Activated CD8-positive, alpha-beta T cell treated with anti-CD3 and anti-CD28 coated beads, Interleukin-2, amount 10 ng/mL, durations not matched to agents 7 days and 5 days (primary cell): ENCODE measurements around the gene TOB1. TPM values are rescaled to one million over a fixed set of nuclear protein-coding genes. Genes with fewer than 3 reads are reported as not detected.
"Not testable (repeated sequence)": the region's sequence is repeated elsewhere in the genome, so short reads cannot be mapped to it uniquely, and the experiment has no call there.

Experiments
- ATAC-seq: fragments of 150-1000 bp; cut with Tn5 transposase; one replicate; pipeline ENCODE4 v1.10.0; 2021; ENCODE audit warnings: moderate library complexity
- CTCF ChIA-PET: fragments of 350-600 bp; sonication (Branson Sonifier 250); formaldehyde crosslinking; loops from one replicate; lab custom pipeline; 2021; ENCODE audit warnings: antibody characterized with exemption; lab: Charles Lee
- POLR2A ChIA-PET: fragments of 350-600 bp; sonication (Branson Sonifier 250); formaldehyde crosslinking; loops from one replicate; lab custom pipeline; 2021; ENCODE audit warnings: antibody characterized with exemption; lab: Charles Lee
- DNase-seq: peaks from one replicate; pipeline ENCODE4 v3.0.0-alpha.2; 2020
- H3K27ac Mint-ChIP-seq: one replicate; pipeline ENCODE4 v1.8.0; 2021; ENCODE audit warnings: mild to moderate bottlenecking, mixed read lengths
- H3K27me3 Mint-ChIP-seq: one replicate; pipeline ENCODE4 v1.8.0; 2021; ENCODE audit warnings: low read depth, mixed read lengths
- H3K36me3 Mint-ChIP-seq: one replicate; pipeline ENCODE4 v1.8.0; 2021; ENCODE audit warnings: low read depth, mixed read lengths
- H3K4me1 Mint-ChIP-seq: one replicate; pipeline ENCODE4 v1.8.0; 2021; ENCODE audit warnings: low read depth, mixed read lengths
- H3K4me3 Mint-ChIP-seq: one replicate; pipeline ENCODE4 v1.8.0; 2021; ENCODE audit warnings: mild to moderate bottlenecking, mixed read lengths
- H3K9me3 Mint-ChIP-seq: one replicate; pipeline ENCODE4 v1.8.0; 2022; ENCODE audit warnings: mixed read lengths; ENCODE audit not compliant: insufficient read depth
- total RNA-seq, 2 experiments: library from RNA; stranded (reverse); gene quantifications; one replicate each; pipeline ENCODE4 v1.2.3, GENCODE V29; 2021

Gene TOB1
- total RNA-seq, 2 experiments from 2014 or later = 44.5 to 47.6 TPM

DNA sequence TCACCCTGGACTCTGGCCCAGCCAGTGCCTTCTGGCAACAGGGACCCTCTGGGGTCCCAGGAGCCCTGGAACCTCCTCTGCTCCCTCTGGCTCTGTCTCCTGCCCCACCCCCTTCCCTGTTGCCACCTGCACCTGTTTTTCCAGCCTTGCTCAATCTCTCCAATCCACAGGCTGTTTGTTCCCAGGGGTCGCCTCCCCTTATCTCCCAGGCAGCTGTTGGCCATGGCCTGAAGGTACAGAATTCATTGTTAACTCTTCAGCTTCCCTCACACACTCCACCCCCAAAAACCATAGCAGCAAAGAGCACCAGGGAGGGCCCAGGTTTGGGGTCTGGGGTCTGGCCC is 39.3 kb upstream of the TOB1 start:
- Mint-ChIP-seq H3K4me3 (no peak overlapping the region), H3K36me3 (no peaks in the 10 kb centered on the region), H3K4me1 (peaks cover 60% of the 10 kb centered on the region), H3K27me3 (peaks cover 3% of the 10 kb centered on the region), H3K27ac (peak overlapping the region; percentile 47), H3K9me3 (no peaks in the 10 kb centered on the region)
- no peak for ATAC-seq
- POLR2A ChIA-PET = interaction anchor here (0.5 to 2.4 kb wide), 3 partner anchors 13 to 39 kb away, joined by 3 to 24 read pairs (median 5); partner anchors contain the start of gene TOB1
- CTCF ChIA-PET = interaction anchor here (0.9 to 2.0 kb wide), 6 partner anchors 9 to 54 kb away, joined by 3 to 5 read pairs (median 4); no protein-coding TSS in a partner anchor
- DNase-seq = no peak

DNA sequence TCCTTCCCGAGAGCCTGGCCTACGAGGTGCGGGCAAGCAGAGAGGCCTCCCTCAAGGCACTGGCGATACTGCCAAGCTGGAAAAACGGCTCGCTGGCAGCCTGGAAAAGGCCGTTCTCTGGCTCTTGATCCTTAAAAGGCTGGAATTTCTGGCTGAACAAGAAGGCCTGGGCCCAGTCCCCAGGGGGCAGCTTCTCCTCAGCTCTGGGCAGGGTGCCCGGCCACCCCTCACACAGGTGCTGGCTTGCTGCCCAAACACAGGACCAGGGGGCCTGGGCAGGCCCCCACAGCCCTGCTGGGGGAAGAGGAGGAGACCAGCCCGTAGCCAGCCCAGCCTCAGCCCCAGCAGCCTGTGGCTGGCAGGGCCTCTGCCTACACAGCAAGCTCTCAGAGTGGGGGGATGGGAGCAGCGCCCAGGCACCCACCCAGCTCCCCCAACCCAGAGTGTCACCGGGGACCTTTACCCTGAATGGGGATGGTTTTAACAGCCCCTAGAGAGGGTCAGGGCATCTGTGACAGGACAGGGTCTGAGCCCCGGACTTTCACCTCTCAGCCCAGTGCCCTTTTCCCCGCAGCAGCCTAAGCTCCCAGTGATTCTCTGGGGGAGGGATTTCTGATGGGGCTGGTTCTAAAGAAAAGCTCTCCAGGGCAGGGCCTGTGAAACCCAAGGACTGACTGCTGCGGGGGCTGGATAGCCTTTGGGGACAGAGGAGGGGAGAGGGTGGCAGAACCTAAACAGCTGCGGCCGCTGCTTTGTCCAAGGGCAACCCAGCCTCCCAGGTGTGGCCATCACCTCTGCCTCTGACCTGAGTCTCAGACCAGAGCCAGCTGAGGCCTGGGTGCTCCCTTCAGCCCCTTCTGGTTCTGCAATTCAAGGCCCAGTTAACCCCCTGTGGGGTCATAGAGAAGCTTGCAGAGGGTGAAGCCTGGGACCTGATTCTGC is 38.6 kb upstream of the TOB1 start:
- Mint-ChIP-seq H3K4me3 (no peak overlapping the region), H3K9me3 (no peaks in the 10 kb centered on the region), H3K27me3 (peaks cover 3% of the 10 kb centered on the region), H3K27ac (peak overlapping the region; percentile 79), H3K4me1 (peaks cover 58% of the 10 kb centered on the region), H3K36me3 (no peaks in the 10 kb centered on the region)
- ATAC-seq (peak; percentile 27), DNase-seq (no peak)
- ChIA-PET CTCF (interaction anchor here (1.0 to 2.0 kb wide), 4 partner anchors 8 to 53 kb away, joined by 3 to 5 read pairs (median 4); no protein-coding TSS in a partner anchor), POLR2A (interaction anchor here (1.1 to 2.4 kb wide), 2 partner anchors 14 to 38 kb away, joined by 5 to 24 read pairs; partner anchors contain the start of gene TOB1)

DNA sequence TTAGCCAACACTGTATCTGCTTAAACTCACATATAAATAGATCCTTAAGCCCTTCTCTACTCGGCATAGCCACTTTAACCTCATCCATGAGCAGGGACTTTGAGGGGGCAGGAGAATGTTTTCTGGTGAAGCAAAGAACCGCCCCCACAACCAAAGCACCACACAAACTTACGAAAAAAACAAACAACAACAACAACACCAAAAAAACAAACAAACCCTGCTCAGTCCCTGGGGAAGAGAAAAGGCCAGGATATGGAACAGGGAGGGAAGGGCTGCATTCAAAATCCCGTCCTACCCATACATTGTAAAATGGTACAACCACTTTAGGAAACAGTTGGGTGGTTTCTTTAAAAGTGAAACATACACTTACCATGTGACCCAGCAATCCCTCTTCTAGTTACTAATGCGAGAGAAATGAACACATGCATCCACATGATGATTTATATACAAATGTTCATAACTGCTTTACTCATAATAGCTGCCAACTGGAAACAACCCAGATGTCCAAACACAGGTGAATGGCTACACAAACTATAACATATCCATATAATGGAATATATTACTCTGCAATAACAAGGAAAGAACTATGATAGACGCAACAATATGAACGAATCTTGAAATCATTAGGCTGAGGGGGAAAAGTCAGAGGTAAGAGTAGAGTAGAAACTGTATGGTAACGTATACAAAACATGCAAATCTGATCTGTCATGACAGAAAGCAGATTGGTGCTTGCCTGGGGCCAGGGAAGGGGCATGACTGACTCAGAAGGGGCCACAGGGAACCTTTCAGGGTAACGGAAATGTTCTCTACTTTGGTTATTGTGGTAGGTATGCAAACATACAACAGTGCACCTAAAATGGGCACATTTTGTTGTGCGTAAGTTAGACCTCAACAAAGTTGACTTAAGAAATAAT is 37.7 kb upstream of the TOB1 start:
- DNase-seq (peak; percentile 61), ATAC-seq (peak; percentile 87)
- peak overlapping the region; percentile 39 for H3K4me3 Mint-ChIP-seq
- no peaks in the 10 kb centered on the region for H3K9me3 Mint-ChIP-seq
- CTCF ChIA-PET = interaction anchor here (2.0 kb wide), 1 partner anchor 36 kb away, joined by 5 read pairs; no protein-coding TSS in a partner anchor
- POLR2A ChIA-PET = interaction anchor here (2.4 to 2.6 kb wide), 2 partner anchors 37 kb away, joined by 24 to 25 read pairs; partner anchors contain the start of gene TOB1
- H3K36me3 Mint-ChIP-seq = no peaks in the 10 kb centered on the region
- peaks cover 49% of the 10 kb centered on the region for H3K4me1 Mint-ChIP-seq
- H3K27ac Mint-ChIP-seq = peak overlapping the region; percentile 79
- H3K27me3 Mint-ChIP-seq = peaks cover 3% of the 10 kb centered on the region

DNA sequence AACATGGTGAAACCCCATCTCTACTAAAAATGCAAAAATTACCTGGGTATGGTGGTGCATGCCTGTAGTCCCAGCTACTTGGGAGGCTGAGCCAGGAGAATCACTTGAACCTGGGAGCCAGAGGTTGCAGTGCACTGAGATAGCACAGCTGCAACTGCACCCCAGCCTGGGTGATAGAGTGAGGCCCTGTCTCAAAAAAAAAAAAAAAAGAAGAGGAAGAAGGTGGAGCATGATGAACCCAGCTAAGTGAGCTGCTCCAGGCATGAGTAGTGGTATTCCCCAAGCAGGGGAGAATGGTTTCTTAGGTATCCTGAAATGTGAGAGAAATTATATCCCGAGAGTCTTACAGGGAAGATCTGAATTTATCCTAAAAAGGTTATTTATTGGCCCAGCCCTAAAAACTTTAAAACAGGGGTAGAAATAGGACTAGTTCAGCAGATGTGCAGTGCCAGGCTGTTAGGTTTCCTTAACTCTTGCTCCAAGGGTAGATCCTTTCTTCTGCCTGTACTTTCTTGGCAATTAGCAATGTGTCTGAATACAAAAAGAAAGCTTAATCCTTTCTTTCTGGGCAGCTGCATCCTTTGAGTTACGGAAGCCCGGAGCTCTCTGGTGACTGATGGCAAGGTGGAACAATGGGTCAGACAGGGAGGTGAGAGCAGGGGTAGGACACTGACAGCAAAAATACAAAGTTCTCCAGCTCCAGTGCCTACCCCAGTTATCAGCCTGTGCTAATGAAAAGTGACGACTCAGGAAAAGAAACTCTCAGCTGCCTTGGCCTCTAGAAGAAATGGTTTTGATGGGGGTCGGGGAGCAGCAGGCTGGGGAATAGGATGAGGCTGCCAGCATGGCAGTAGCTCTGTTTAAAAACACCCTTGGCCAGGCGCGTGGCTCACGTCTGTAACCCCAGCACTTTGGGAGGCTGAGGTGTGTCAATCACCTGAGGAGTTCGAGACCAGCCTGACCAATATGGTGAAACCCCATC is 36.5 kb upstream of the TOB1 start:
- ATAC-seq = no peak
- no peaks in the 10 kb centered on the region for H3K9me3 Mint-ChIP-seq
- ChIA-PET POLR2A (interaction anchor here (1.8 to 2.6 kb wide), 2 partner anchors 36 to 42 kb away, joined by 4 to 25 read pairs; partner anchors contain the start of gene TOB1), CTCF (interaction anchor here (0.7 to 1.1 kb wide), 2 partner anchors 50 to 633 kb away, joined by 3 to 4 read pairs; no protein-coding TSS in a partner anchor)
- DNase-seq = no peak
- H3K27ac Mint-ChIP-seq = peak overlapping the region; percentile 37
- H3K4me1 Mint-ChIP-seq = peaks cover 37% of the 10 kb centered on the region
- no peaks in the 10 kb centered on the region for H3K27me3 Mint-ChIP-seq
- H3K4me3 Mint-ChIP-seq = no peak overlapping the region
- no peaks in the 10 kb centered on the region for H3K36me3 Mint-ChIP-seq

- no peak for ATAC-seq
- Mint-ChIP-seq H3K27me3 (peaks cover 5% of the 10 kb centered on the region), H3K27ac (no peak overlapping the region), H3K4me3 (no peak overlapping the region), H3K9me3 (no peaks in the 10 kb centered on the region), H3K36me3 (no peaks in the 10 kb centered on the region), H3K4me1 (peaks cover 30% of the 10 kb centered on the region)
- ChIA-PET POLR2A (interaction anchor here (3.1 kb wide), 1 partner anchor 34 kb away, joined by 14 read pairs; the partner anchor contains the start of gene TOB1), CTCF (interaction anchor here (0.8 to 2.6 kb wide), 5 partner anchors 13 to 48 kb away, joined by 3 to 9 read pairs (median 3); no protein-coding TSS in a partner anchor)
- no peak for DNase-seq
Measured at GRCh38 chr17:50900383-50900892, 34.3 kb upstream of the TOB1 start.

DNA sequence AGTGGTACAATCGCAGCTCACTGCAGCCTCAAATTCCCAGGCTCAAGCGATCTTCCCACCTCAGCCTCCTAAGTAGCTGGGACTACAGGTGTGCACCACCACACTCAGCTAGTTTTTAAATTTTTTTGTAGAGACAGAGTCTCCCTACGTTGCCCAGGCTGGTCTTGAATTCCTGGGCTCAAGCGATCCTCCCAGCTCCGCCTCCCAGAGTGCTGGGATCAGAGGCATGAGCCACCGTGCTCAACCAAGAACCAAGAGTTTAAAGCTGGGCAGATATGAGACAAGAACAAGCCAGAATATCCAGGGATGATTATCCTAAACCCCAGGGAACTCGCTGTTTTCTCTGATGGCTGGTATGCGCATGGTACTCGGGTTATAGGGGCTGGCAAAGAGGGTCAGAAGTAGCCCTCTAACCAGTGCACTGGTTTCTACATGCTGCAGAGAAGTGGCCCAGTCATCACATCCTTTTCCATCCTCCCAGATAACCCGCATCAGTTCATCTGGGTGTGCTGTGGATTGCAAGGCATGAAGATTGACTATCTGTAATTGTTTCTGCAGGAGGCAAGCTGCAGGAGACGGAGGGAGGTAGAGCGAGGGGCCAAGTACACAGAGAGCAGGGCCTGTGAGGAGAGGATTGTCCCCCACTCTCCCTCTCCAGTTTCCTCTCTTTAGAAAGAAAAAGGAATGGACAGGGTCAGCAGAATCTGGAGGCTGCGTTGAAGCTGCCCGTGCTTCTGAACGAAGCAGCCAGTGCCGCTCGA is 33.6 kb upstream of the TOB1 start:
- ChIA-PET CTCF (interaction anchor here (0.8 to 2.6 kb wide), 6 partner anchors 12 to 50 kb away, joined by 3 to 9 read pairs (median 3); no protein-coding TSS in a partner anchor), POLR2A (interaction anchor here (3.1 kb wide), 1 partner anchor 33 kb away, joined by 14 read pairs; the partner anchor contains the start of gene TOB1)
- no peaks in the 10 kb centered on the region for H3K9me3 Mint-ChIP-seq

DNA sequence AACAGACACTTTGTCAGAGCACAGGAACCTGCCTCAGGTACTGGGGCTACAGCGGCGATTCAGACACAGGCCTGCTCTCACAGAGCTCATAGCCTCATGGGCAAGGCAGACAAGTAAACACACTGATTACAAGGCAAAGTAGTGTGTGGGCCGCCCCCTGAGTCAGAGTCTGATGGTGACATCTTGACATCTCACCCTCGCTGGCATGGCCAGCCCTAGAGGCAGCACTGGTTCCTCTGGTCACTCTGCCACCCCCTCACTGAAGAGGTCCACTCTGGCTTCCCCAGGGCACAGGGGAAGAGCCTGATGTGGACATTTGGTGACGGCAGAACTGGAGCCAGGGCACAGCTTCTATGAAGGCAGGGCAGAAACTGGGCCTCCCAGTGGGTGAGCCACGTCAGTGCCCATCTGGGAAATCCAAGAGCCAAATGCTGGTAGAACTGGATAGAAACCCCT is 32.9 kb upstream of the TOB1 start:
- Mint-ChIP-seq H3K4me1 (peaks cover 26% of the 10 kb centered on the region), H3K36me3 (no peaks in the 10 kb centered on the region), H3K9me3 (no peaks in the 10 kb centered on the region), H3K4me3 (no peak overlapping the region), H3K27ac (no peak overlapping the region), H3K27me3 (peaks cover 9% of the 10 kb centered on the region)
- DNase-seq (no peak), ATAC-seq (no peak)
- POLR2A ChIA-PET = interaction anchor here (0.6 to 3.1 kb wide), 3 partner anchors 20 to 32 kb away, joined by 3 to 14 read pairs (median 3); partner anchors contain the start of gene TOB1
- CTCF ChIA-PET = interaction anchor here (0.8 to 2.6 kb wide), 2 partner anchors 47 to 51 kb away, joined by 3 to 9 read pairs; no protein-coding TSS in a partner anchor

More for the DNA sequence above, 33.6 kb upstream of the TOB1 start:
- Mint-ChIP-seq H3K27ac (no peak overlapping the region), H3K4me1 (peaks cover 29% of the 10 kb centered on the region), H3K27me3 (peaks cover 9% of the 10 kb centered on the region), H3K4me3 (no peak overlapping the region), H3K36me3 (no peaks in the 10 kb centered on the region)
- DNase-seq (no peak), ATAC-seq (no peak)

GRCh38 chr17:50898369-50899004 is 32.3 kb upstream of the TOB1 start:
- Mint-ChIP-seq H3K4me1 (peaks cover 20% of the 10 kb centered on the region), H3K4me3 (no peak overlapping the region), H3K36me3 (no peaks in the 10 kb centered on the region), H3K27ac (no peak overlapping the region), H3K27me3 (peaks cover 9% of the 10 kb centered on the region), H3K9me3 (no peaks in the 10 kb centered on the region)
- ChIA-PET CTCF (interaction anchor here (0.8 to 2.6 kb wide), 2 partner anchors 46 to 51 kb away, joined by 3 to 9 read pairs; no protein-coding TSS in a partner anchor), POLR2A (interaction anchor here (0.6 to 3.1 kb wide), 3 partner anchors 20 to 32 kb away, joined by 3 to 14 read pairs (median 3); partner anchors contain the start of gene TOB1)
- DNase-seq (no peak), ATAC-seq (no peak)

GRCh38 chr17:50894513-50894912 is 28.4 kb upstream of the TOB1 start:
- H3K9me3 Mint-ChIP-seq, H3K27ac Mint-ChIP-seq, POLR2A ChIA-PET, H3K36me3 Mint-ChIP-seq, DNase-seq, H3K4me1 Mint-ChIP-seq, ATAC-seq, H3K4me3 Mint-ChIP-seq, CTCF ChIA-PET: not testable (repeated sequence)
- peaks cover 21% of the 10 kb centered on the region for H3K27me3 Mint-ChIP-seq
